ENCODE results near the gene TNNC2. TPM values are rescaled to one million over a fixed set of nuclear protein-coding genes. Genes with fewer than 3 reads are reported as not detected.
A peak's percentile ranks its signal among the peaks of the same experiment; 100 is the strongest.

Gene TNNC2
- total RNA-seq, 4 donors from 2014 or later: 2,919 to 3,968 (median 3,006) TPM

GRCh38 chr20:45850926-45851325, 23.8 kb upstream of the TNNC2 start:
- intact Hi-C loops (cut with DNase I; ENCODE audit: low total_unique reads) (no loop called here), in situ Hi-C loops (cut with MboI; ENCODE audit: low sequenced_read_pairs in 4 of 4) (no loop called here)
- ATAC-seq: no peak
- Histone ChIP-seq H3K9me3 (no peaks in the 10 kb centered on the region), H3K27me3 (no peaks in the 10 kb centered on the region), H3K36me3 (peaks cover 0 to 34% of the 10 kb centered on the region in 2 donors), H3K4me1 (peaks cover 17 to 18% of the 10 kb centered on the region in 2 donors), H3K4me3 (no peak overlapping the region), H3K27ac (peak overlapping the region in 1 of 4 donors; percentile 47)
- DNase-seq: no peak
- TF ChIP-seq CTCF (IDR thresholded peaks at IDR 0.05 in 4 of 5, conservative IDR thresholded peaks at IDR 0.05 in 1 of 5) (no peak), POLR2A (IDR thresholded peaks at IDR 0.05) (no peak)

- H3K36me3 ChIP-seq: peaks cover 0 to 39% of the 10 kb centered on the region in 2 donors
- no peaks in the 10 kb centered on the region for H3K27me3 ChIP-seq
- ATAC-seq (no peak), DNase-seq (no peak)
- peaks cover 10 to 14% of the 10 kb centered on the region in 2 donors for H3K4me1 ChIP-seq
- TF ChIP-seq POLR2A (IDR thresholded peaks at IDR 0.05) (no peak), CTCF (IDR thresholded peaks at IDR 0.05 in 4 of 5, conservative IDR thresholded peaks at IDR 0.05 in 1 of 5) (no peak)
- peak overlapping the region in 1 of 4 donors; percentile 47 for H3K27ac ChIP-seq
- no peak overlapping the region for H3K4me3 ChIP-seq
- H3K9me3 ChIP-seq: no peaks in the 10 kb centered on the region
- in situ Hi-C loops (cut with MboI; ENCODE audit: low sequenced_read_pairs in 4 of 4): no loop called here
- intact Hi-C loops (cut with DNase I; ENCODE audit: low total_unique reads): no loop called here
Observed at GRCh38 chr20:45850238-45850637, 23.1 kb upstream of the TNNC2 start.

GRCh38 chr20:45848969-45849582, 22.0 kb upstream of the TNNC2 start:
- H3K27me3 ChIP-seq: no peaks in the 10 kb centered on the region
- DNase-seq (no peak), ATAC-seq (no peak)
- TF ChIP-seq CTCF (IDR thresholded peaks at IDR 0.05 in 4 of 5, conservative IDR thresholded peaks at IDR 0.05 in 1 of 5): no peak
- in situ Hi-C loops (cut with MboI; ENCODE audit: low sequenced_read_pairs in 4 of 4) (no loop called here), intact Hi-C loops (cut with DNase I; ENCODE audit: low total_unique reads) (no loop called here)
- no peak overlapping the region for H3K4me3 ChIP-seq
- peaks cover 0 to 51% of the 10 kb centered on the region in 2 donors for H3K36me3 ChIP-seq
- peak overlapping the region in 1 of 4 donors; percentile 31 for H3K27ac ChIP-seq
- no peaks in the 10 kb centered on the region for H3K9me3 ChIP-seq
- peaks cover 0 to 10% of the 10 kb centered on the region in 2 donors for H3K4me1 ChIP-seq

GRCh38 chr20:45848421-45848820, 21.3 kb upstream of the TNNC2 start:
- DNase-seq (no peak), ATAC-seq (no peak)
- H3K4me3 ChIP-seq: no peak overlapping the region
- intact Hi-C loops (cut with DNase I; ENCODE audit: low total_unique reads) (no loop called here), in situ Hi-C loops (cut with MboI; ENCODE audit: low sequenced_read_pairs in 4 of 4) (no loop called here)
- peaks cover 0 to 51% of the 10 kb centered on the region in 2 donors for H3K36me3 ChIP-seq
- no peaks in the 10 kb centered on the region for H3K27me3 ChIP-seq
- H3K9me3 ChIP-seq: no peaks in the 10 kb centered on the region
- H3K27ac ChIP-seq: peak overlapping the region in 1 of 4 donors; percentile 31
- H3K4me1 ChIP-seq: peaks cover 3 to 17% of the 10 kb centered on the region in 2 donors
- no peak for TF ChIP-seq CTCF (IDR thresholded peaks at IDR 0.05 in 4 of 5, conservative IDR thresholded peaks at IDR 0.05 in 1 of 5)
- TF ChIP-seq POLR2A (IDR thresholded peaks at IDR 0.05): no peak

GRCh38 chr20:45845452-45845851, 18.3 kb upstream of the TNNC2 start:
- Histone ChIP-seq H3K36me3 (peaks cover 0 to 72% of the 10 kb centered on the region in 2 donors), H3K4me3 (no peak overlapping the region), H3K27me3 (no peaks in the 10 kb centered on the region), H3K27ac (peak overlapping the region in 3 of 4 donors; percentile 14 to 95 (median 42)), H3K9me3 (no peaks in the 10 kb centered on the region), H3K4me1 (peaks cover 23 to 44% of the 10 kb centered on the region in 2 donors)
- TF ChIP-seq POLR2A (IDR thresholded peaks at IDR 0.05) (no peak), CTCF (IDR thresholded peaks at IDR 0.05 in 4 of 5, conservative IDR thresholded peaks at IDR 0.05 in 1 of 5) (no peak)
- intact Hi-C loops (cut with DNase I; ENCODE audit: low total_unique reads) (no loop called here), in situ Hi-C loops (cut with MboI; ENCODE audit: low sequenced_read_pairs in 4 of 4) (no loop called here)
- ATAC-seq (no peak), DNase-seq (no peak)
